Mammary epithelial cell (primary cell): Measurements from ENCODE around the gene KLHDC10.

Experiments used
- EZH2 ChIP-seq: IDR thresholded peaks from 2 replicates; pipeline ENCODE4 v1.6.1; 2012; ENCODE audit warnings: low read length, inconsistent platforms, borderline replicate concordance
- TF ChIP-seq, protein P1 (sequence below), 2 donors: IDR thresholded peaks in 1 of 2; conservative IDR thresholded peaks in 1 of 2; 2 replicates each; pipeline ENCODE4 v1.5.1; 2011 to 2012; ENCODE audit warnings: inconsistent platforms in 2 of 2, low read length in 2 of 2, mild to moderate bottlenecking in 2 of 2, control low read depth in 1 of 2, low read depth in 1 of 2; ENCODE audit not compliant: insufficient read depth in 1 of 2; ENCODE audit errors: extremely low read depth in 1 of 2

DNA sequence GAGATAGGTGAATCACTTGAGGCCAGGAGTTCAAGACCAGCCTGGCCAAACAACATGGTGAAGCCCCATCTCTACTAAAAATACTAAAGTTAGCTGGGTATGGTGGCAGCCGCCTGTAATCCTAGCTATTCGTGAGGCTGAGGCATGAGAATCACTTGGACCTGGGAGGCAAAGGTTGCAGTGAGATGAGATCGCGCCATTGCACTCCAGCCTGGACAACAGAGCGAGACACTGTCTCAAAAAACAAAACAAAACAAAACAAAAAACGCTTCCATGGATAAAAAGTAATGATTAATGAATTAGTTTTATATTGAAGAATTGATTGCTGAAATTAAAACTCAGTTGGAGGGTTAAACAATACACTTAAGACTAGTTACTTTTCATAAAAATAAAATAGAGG is 32.3 kb downstream of the KLHDC10 start:
- TF ChIP-seq EZH2: no peak
- TF ChIP-seq, protein P1, sequence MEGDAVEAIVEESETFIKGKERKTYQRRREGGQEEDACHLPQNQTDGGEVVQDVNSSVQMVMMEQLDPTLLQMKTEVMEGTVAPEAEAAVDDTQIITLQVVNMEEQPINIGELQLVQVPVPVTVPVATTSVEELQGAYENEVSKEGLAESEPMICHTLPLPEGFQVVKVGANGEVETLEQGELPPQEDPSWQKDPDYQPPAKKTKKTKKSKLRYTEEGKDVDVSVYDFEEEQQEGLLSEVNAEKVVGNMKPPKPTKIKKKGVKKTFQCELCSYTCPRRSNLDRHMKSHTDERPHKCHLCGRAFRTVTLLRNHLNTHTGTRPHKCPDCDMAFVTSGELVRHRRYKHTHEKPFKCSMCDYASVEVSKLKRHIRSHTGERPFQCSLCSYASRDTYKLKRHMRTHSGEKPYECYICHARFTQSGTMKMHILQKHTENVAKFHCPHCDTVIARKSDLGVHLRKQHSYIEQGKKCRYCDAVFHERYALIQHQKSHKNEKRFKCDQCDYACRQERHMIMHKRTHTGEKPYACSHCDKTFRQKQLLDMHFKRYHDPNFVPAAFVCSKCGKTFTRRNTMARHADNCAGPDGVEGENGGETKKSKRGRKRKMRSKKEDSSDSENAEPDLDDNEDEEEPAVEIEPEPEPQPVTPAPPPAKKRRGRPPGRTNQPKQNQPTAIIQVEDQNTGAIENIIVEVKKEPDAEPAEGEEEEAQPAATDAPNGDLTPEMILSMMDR (conservative IDR thresholded peaks at IDR 0.05 in 1 of 2, IDR thresholded peaks at IDR 0.05 in 1 of 2; ENCODE audit: extremely low read depth in 1 of 2, insufficient read depth in 1 of 2, low read depth in 1 of 2, low read length in 2 of 2): no peak
